GM18868 (cell line): Measurements from ENCODE around the gene ADARB2.
A peak's percentile ranks its signal among the peaks of the same experiment; 100 is the strongest.
"Not testable (repeated sequence)": the region's sequence is repeated elsewhere in the genome, so short reads cannot be mapped to it uniquely, and the experiment has no call there.

Experiments
- ATAC-seq: cut with Tn5 transposase; IDR thresholded peaks from one replicate; pipeline ENCODE4 v1.9.1; 2021; ENCODE audit warnings: mild to moderate bottlenecking, moderate library complexity; ENCODE audit not compliant: unreplicated experiment

ADARB2 gene

GRCh38 chr10:1552406-1552805, 184.9 kb downstream of the ADARB2 start:
- ATAC-seq: no peak

GRCh38 chr10:1551636-1552338, 185.5 kb downstream of the ADARB2 start:
- ATAC-seq: no peak

GRCh38 chr10:1550616-1551015, 186.7 kb downstream of the ADARB2 start:
- ATAC-seq: no peak

GRCh38 chr10:1550291-1550595, 187.1 kb downstream of the ADARB2 start:
- ATAC-seq: no peak

GRCh38 chr10:1549591-1550290, 187.6 kb downstream of the ADARB2 start:
- ATAC-seq: no peak

GRCh38 chr10:1548596-1548995, 188.7 kb downstream of the ADARB2 start:
- ATAC-seq: peak; percentile 52

- ATAC-seq: no peak
These were observed 189.2 kb downstream of the ADARB2 start for GRCh38 chr10:1548146-1548545.

- no peak for ATAC-seq
These were observed 190.8 kb downstream of the ADARB2 start for GRCh38 chr10:1546431-1547110.

GRCh38 chr10:1545524-1545923, 191.8 kb downstream of the ADARB2 start:
- ATAC-seq: no peak

GRCh38 chr10:1544929-1545328, 192.4 kb downstream of the ADARB2 start:
- no peak for ATAC-seq

GRCh38 chr10:1544209-1544673, 193.1 kb downstream of the ADARB2 start:
- no peak for ATAC-seq

GRCh38 chr10:1543596-1543995, 193.7 kb downstream of the ADARB2 start:
- no peak for ATAC-seq

- ATAC-seq: no peak
These were observed 194.4 kb downstream of the ADARB2 start for GRCh38 chr10:1542941-1543340.

- ATAC-seq: no peak
These were observed 197.2 kb downstream of the ADARB2 start for GRCh38 chr10:1540144-1540543.

GRCh38 chr10:1539216-1539615, 198.1 kb downstream of the ADARB2 start:
- no peak for ATAC-seq

GRCh38 chr10:1538531-1539061, 198.7 kb downstream of the ADARB2 start:
- ATAC-seq: no peak

GRCh38 chr10:1538121-1538520, 199.2 kb downstream of the ADARB2 start:
- ATAC-seq: no peak

GRCh38 chr10:1537449-1537848, 199.9 kb downstream of the ADARB2 start:
- ATAC-seq: not testable (repeated sequence)

- no peak for ATAC-seq
These were observed 201.0 kb downstream of the ADARB2 start for GRCh38 chr10:1536341-1536740.

- ATAC-seq: no peak
These were observed 201.9 kb downstream of the ADARB2 start for GRCh38 chr10:1535301-1535965.

- ATAC-seq: no peak
These were observed 202.5 kb downstream of the ADARB2 start for GRCh38 chr10:1534820-1535219.
